Upper lobe of left lung (tissue), 4 donors: ENCODE measurements around the gene CHRNA5.

Experiments used
- EP300 ChIP-seq, 4 donors: sonication (generic); formaldehyde crosslinking; IDR thresholded peaks; one replicate each; pipeline ENCODE4 v1.5.1; 2017; ENCODE audit warnings: antibody characterized with exemption in 4 of 4, control low read depth in 2 of 4
- POLR2A ChIP-seq, 4 donors: fragments of 450-650 bp; IDR thresholded peaks; one replicate each; pipeline ENCODE4 v1.5.1; 2016 to 2017; ENCODE audit warnings: antibody characterized with exemption in 4 of 4, mild to moderate bottlenecking in 2 of 4
- POLR2AphosphoS5 ChIP-seq, 2 donors: sonication (generic); formaldehyde crosslinking; IDR thresholded peaks; one replicate each; pipeline ENCODE4 v1.5.1; 2017; ENCODE audit warnings: antibody characterized with exemption in 2 of 2
- TF ChIP-seq, protein P1 (sequence below), 6 experiments: fragments of 450-650 bp in 4 of 6; fragments of 200-600 bp in 2 of 6; sonication (generic) in 2 of 6; IDR thresholded peaks; one replicate each; pipeline ENCODE4 v1.5.1; 2016 to 2019; ENCODE audit warnings: antibody characterized with exemption in 6 of 6

DNA sequence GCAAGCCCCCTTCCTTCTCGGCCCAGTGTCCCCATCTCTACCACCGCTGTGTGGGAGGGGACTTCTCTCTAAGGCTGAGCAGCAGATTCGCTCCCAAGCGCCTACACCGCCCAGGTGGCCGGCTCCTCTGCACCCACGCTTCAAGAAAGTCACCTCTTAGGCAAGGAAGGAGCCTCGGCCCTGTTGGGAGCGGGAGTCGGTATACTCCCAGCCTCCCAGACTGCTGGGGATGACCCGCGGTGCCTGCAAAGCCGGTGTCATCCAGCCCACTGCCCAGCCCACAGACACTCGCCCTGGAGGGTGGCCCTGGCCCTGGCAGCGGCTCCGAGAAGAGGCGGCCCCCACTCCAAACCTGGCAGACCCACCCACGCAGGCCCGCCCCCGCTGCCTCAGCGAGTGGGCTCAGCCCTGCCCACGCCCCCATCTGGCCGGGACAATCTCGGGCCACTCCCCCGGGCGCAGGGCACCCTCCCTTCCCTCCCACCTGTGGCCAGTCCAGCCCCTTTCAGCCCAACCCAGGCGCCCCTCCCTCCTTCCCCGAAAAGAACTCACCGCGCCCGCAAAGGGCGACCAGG, 75.3 kb downstream of the CHRNA5 start:
- TF ChIP-seq, protein P1, sequence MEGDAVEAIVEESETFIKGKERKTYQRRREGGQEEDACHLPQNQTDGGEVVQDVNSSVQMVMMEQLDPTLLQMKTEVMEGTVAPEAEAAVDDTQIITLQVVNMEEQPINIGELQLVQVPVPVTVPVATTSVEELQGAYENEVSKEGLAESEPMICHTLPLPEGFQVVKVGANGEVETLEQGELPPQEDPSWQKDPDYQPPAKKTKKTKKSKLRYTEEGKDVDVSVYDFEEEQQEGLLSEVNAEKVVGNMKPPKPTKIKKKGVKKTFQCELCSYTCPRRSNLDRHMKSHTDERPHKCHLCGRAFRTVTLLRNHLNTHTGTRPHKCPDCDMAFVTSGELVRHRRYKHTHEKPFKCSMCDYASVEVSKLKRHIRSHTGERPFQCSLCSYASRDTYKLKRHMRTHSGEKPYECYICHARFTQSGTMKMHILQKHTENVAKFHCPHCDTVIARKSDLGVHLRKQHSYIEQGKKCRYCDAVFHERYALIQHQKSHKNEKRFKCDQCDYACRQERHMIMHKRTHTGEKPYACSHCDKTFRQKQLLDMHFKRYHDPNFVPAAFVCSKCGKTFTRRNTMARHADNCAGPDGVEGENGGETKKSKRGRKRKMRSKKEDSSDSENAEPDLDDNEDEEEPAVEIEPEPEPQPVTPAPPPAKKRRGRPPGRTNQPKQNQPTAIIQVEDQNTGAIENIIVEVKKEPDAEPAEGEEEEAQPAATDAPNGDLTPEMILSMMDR (IDR thresholded peaks at IDR 0.05), result no peak
- no peak for TF ChIP-seq POLR2A (IDR thresholded peaks at IDR 0.05)
- no peak for TF ChIP-seq POLR2AphosphoS5 (IDR thresholded peaks at IDR 0.05)
- TF ChIP-seq EP300 (IDR thresholded peaks at IDR 0.05), result no peak
